ENCODE measurements around the gene VWA8. TPM values are rescaled to one million over a fixed set of nuclear protein-coding genes. Genes with fewer than 3 reads are reported as not detected.

Gene VWA8
- total RNA-seq, 5 donors from 2014 or later (not counting 1 experiment from before 2014, with no cell fraction given): 17.8 to 27.1 (median 22.9) TPM

- H3K27me3 Mint-ChIP-seq: no peaks in the 10 kb centered on the region
- ChIA-PET CTCF (no interaction called here), POLR2A (no interaction called here)
- H3K4me1 ChIP-seq (ENCODE audit: control insufficient read depth in 1 of 2, extremely low read depth in 1 of 2, insufficient read depth in 2 of 2, low read length in 2 of 2): no peaks in the 10 kb centered on the region
- no peaks in the 10 kb centered on the region for H3K9me3 Mint-ChIP-seq
- no peaks in the 10 kb centered on the region for H3K27me3 ChIP-seq (replicated peaks in 1 of 2; ENCODE audit: control insufficient read depth in 2 of 2, extremely low read depth in 1 of 2, insufficient read depth in 2 of 2, low read length in 1 of 2)
- ATAC-seq (replicated peaks in 1 of 4) (no peak), DNase-seq (no peak)
- no peak overlapping the region for H3K4me3 Mint-ChIP-seq
- H3K36me3 Mint-ChIP-seq: peaks cover 35% of the 10 kb centered on the region
- no peaks in the 10 kb centered on the region for H3K9me3 ChIP-seq
- H3K27ac Mint-ChIP-seq: no peak overlapping the region
- no peak overlapping the region for H3K27ac ChIP-seq (ENCODE audit: low read length)
- no peak overlapping the region for H3K4me3 ChIP-seq (ENCODE audit: control insufficient read depth in 1 of 2, extremely low read depth in 1 of 2, low read length in 1 of 2)
- H3K4me1 Mint-ChIP-seq: no peaks in the 10 kb centered on the region
- no peaks in the 10 kb centered on the region for H3K36me3 ChIP-seq (ENCODE audit: control insufficient read depth in 2 of 2, extremely low read depth in 1 of 2, insufficient read depth in 1 of 2, low read length in 1 of 2)
Observed at GRCh38 chr13:41791056-41791455, 169.9 kb downstream of the VWA8 start.

DNA sequence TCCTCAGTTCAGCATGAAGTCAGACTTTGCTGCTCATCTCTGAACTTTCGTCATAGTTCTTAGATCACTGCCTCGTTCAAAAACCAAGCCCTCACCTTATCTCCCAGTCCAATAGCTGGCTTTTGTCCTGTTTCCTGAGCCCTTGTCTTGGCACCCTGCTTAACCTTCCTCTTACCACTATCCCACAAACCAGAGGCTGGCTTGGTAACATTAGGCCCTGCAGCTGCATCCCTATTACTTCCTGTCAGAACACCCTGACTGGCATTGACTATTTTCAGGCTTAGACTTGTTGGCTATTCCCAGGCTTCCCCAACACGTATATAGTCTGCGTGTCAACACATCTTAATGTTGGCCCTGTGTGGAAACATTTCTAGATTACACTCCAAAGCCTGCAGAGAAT is 172.4 kb downstream of the VWA8 start:
- no peaks in the 10 kb centered on the region for H3K4me1 Mint-ChIP-seq
- ATAC-seq (replicated peaks in 1 of 4) (no peak), DNase-seq (no peak)
- CTCF ChIA-PET: no interaction called here
- POLR2A ChIA-PET: no interaction called here
- H3K27me3 Mint-ChIP-seq: no peaks in the 10 kb centered on the region
- H3K4me3 ChIP-seq (ENCODE audit: control insufficient read depth in 1 of 2, extremely low read depth in 1 of 2, low read length in 1 of 2): no peak overlapping the region
- H3K4me1 ChIP-seq (ENCODE audit: control insufficient read depth in 1 of 2, extremely low read depth in 1 of 2, insufficient read depth in 2 of 2, low read length in 2 of 2): no peaks in the 10 kb centered on the region
- H3K9me3 ChIP-seq: no peaks in the 10 kb centered on the region
- no peak overlapping the region for H3K27ac Mint-ChIP-seq
- no peaks in the 10 kb centered on the region for H3K27me3 ChIP-seq (replicated peaks in 1 of 2; ENCODE audit: control insufficient read depth in 2 of 2, extremely low read depth in 1 of 2, insufficient read depth in 2 of 2, low read length in 1 of 2)
- WGBS (ENCODE audit: insufficient coverage): 71% methylated on average over 4 of the region's 4 CpGs
- H3K9me3 Mint-ChIP-seq: no peaks in the 10 kb centered on the region
- H3K36me3 Mint-ChIP-seq: peaks cover 24% of the 10 kb centered on the region
- no peak overlapping the region for H3K4me3 Mint-ChIP-seq
- H3K27ac ChIP-seq (ENCODE audit: low read length): no peak overlapping the region
- H3K36me3 ChIP-seq (ENCODE audit: control insufficient read depth in 2 of 2, extremely low read depth in 1 of 2, insufficient read depth in 1 of 2, low read length in 1 of 2): peaks cover 0 to 3% of the 10 kb centered on the region in 2 donors

DNA sequence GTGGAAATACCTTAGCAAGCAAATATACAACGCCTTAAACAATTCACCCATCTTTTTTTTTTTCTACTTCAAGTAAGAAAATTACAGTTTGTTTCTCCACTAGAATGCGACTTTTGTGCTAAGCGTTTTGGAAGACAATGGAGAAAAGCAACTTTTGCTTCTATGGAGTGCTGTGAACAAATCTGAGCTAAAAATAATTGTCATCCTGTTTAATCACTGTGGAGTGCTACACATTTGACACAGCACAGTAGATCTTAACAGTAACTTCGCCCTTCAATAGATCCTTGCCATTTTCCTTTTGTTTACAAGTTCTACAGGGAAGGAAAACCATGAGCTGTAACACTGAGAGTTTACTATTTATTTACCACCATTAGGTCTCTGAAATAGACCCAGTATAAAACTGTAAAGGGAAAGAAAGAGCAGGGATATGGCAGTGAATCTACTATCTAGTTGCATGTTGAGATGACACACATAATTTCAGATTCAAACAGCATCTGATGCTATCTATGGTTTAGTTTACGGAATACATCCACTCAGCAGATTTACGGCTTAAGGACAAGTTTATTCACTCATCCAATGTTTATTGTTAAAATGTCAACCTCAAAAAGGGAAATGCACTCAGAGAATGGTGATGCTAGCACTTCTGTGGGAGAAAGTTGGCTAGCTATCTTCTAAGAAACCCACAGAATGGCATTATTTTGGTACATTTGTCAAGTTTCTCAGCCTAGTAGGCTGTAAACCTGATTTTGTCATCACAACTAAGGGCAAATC is 175.3 kb downstream of the VWA8 start:
- no peak overlapping the region for H3K27ac Mint-ChIP-seq
- DNase-seq (no peak), ATAC-seq (replicated peaks in 1 of 4) (no peak)
- peaks cover 24% of the 10 kb centered on the region for H3K36me3 Mint-ChIP-seq
- Histone ChIP-seq H3K27me3 (replicated peaks in 1 of 2; ENCODE audit: control insufficient read depth in 2 of 2, extremely low read depth in 1 of 2, insufficient read depth in 2 of 2, low read length in 1 of 2) (no peaks in the 10 kb centered on the region), H3K9me3 (no peaks in the 10 kb centered on the region), H3K36me3 (ENCODE audit: control insufficient read depth in 2 of 2, extremely low read depth in 1 of 2, insufficient read depth in 1 of 2, low read length in 1 of 2) (peaks cover 3 to 4% of the 10 kb centered on the region in 2 donors), H3K4me3 (ENCODE audit: control insufficient read depth in 1 of 2, extremely low read depth in 1 of 2, low read length in 1 of 2) (no peak overlapping the region), H3K27ac (ENCODE audit: low read length) (no peak overlapping the region), H3K4me1 (ENCODE audit: control insufficient read depth in 1 of 2, extremely low read depth in 1 of 2, insufficient read depth in 2 of 2, low read length in 2 of 2) (no peaks in the 10 kb centered on the region)
- WGBS (ENCODE audit: insufficient coverage): no CpG with 5 or more reads among the region's 6 CpGs
- ChIA-PET POLR2A (no interaction called here), CTCF (no interaction called here)
- no peaks in the 10 kb centered on the region for H3K27me3 Mint-ChIP-seq
- no peak overlapping the region for H3K4me3 Mint-ChIP-seq
- no peaks in the 10 kb centered on the region for H3K9me3 Mint-ChIP-seq
- H3K4me1 Mint-ChIP-seq: no peaks in the 10 kb centered on the region

- POLR2A ChIA-PET: no interaction called here
- Histone ChIP-seq H3K27ac (ENCODE audit: low read length) (no peak overlapping the region), H3K27me3 (replicated peaks in 1 of 2; ENCODE audit: control insufficient read depth in 2 of 2, extremely low read depth in 1 of 2, insufficient read depth in 2 of 2, low read length in 1 of 2) (no peaks in the 10 kb centered on the region), H3K4me1 (ENCODE audit: control insufficient read depth in 1 of 2, extremely low read depth in 1 of 2, insufficient read depth in 2 of 2, low read length in 2 of 2) (no peaks in the 10 kb centered on the region), H3K4me3 (ENCODE audit: control insufficient read depth in 1 of 2, extremely low read depth in 1 of 2, low read length in 1 of 2) (no peak overlapping the region), H3K9me3 (no peaks in the 10 kb centered on the region), H3K36me3 (ENCODE audit: control insufficient read depth in 2 of 2, extremely low read depth in 1 of 2, insufficient read depth in 1 of 2, low read length in 1 of 2) (peaks cover 7% of the 10 kb centered on the region in 2 donors)
- ATAC-seq (replicated peaks in 1 of 4) (no peak), DNase-seq (no peak)
- Mint-ChIP-seq H3K4me1 (no peaks in the 10 kb centered on the region), H3K27ac (no peak overlapping the region), H3K36me3 (peaks cover 20% of the 10 kb centered on the region), H3K4me3 (no peak overlapping the region), H3K9me3 (no peaks in the 10 kb centered on the region), H3K27me3 (no peaks in the 10 kb centered on the region)
- CTCF ChIA-PET: no interaction called here
- WGBS (ENCODE audit: insufficient coverage): no CpG with 5 or more reads among the region's 1 CpG
Observed at GRCh38 chr13:41782086-41782485, 178.8 kb downstream of the VWA8 start.

GRCh38 chr13:41780715-41781706 is 179.9 kb downstream of the VWA8 start:
- WGBS (ENCODE audit: insufficient coverage): 100% methylated on average over 1 of the region's 5 CpGs
- H3K36me3 Mint-ChIP-seq: peaks cover 18% of the 10 kb centered on the region
- H3K36me3 ChIP-seq (ENCODE audit: control insufficient read depth in 2 of 2, extremely low read depth in 1 of 2, insufficient read depth in 1 of 2, low read length in 1 of 2): peaks cover 8% of the 10 kb centered on the region in 2 donors

DNA sequence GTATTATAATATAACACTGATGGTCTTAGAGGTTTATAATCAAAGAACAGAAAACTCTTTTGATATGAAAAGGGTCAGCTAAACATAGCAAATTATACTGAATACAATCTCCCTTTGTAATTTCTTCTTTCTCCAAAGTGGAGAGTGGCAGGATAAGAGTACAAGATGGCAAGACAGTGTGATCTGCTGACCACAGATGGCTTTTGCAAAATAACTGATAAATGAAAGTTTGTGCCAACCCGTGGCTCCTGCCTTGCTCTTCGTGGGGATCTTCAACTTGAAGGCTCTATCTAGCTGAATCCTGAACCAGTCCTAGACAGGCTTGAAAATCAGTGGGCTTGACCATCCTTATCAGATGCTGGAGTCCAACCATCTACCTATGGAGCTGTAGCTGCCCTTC is 185.7 kb downstream of the VWA8 start:
- Mint-ChIP-seq H3K4me1 (no peaks in the 10 kb centered on the region), H3K27me3 (no peaks in the 10 kb centered on the region), H3K4me3 (no peak overlapping the region), H3K27ac (no peak overlapping the region), H3K36me3 (peaks cover 30% of the 10 kb centered on the region), H3K9me3 (no peaks in the 10 kb centered on the region)
- Histone ChIP-seq H3K4me1 (ENCODE audit: control insufficient read depth in 1 of 2, extremely low read depth in 1 of 2, insufficient read depth in 2 of 2, low read length in 2 of 2) (no peaks in the 10 kb centered on the region), H3K4me3 (ENCODE audit: control insufficient read depth in 1 of 2, extremely low read depth in 1 of 2, low read length in 1 of 2) (no peak overlapping the region), H3K9me3 (no peaks in the 10 kb centered on the region), H3K27ac (ENCODE audit: low read length) (no peak overlapping the region), H3K27me3 (replicated peaks in 1 of 2; ENCODE audit: control insufficient read depth in 2 of 2, extremely low read depth in 1 of 2, insufficient read depth in 2 of 2, low read length in 1 of 2) (no peaks in the 10 kb centered on the region), H3K36me3 (ENCODE audit: control insufficient read depth in 2 of 2, extremely low read depth in 1 of 2, insufficient read depth in 1 of 2, low read length in 1 of 2) (peaks cover 8 to 9% of the 10 kb centered on the region in 2 donors)
- POLR2A ChIA-PET: no interaction called here
- WGBS (ENCODE audit: insufficient coverage): 100% methylated on average over 2 of the region's 2 CpGs
- CTCF ChIA-PET: no interaction called here
- ATAC-seq (replicated peaks in 1 of 4) (no peak), DNase-seq (no peak)

More at GRCh38 chr13:41780715-41781706, 179.9 kb downstream of the VWA8 start:
- Histone ChIP-seq H3K4me1 (ENCODE audit: control insufficient read depth in 1 of 2, extremely low read depth in 1 of 2, insufficient read depth in 2 of 2, low read length in 2 of 2) (no peaks in the 10 kb centered on the region), H3K9me3 (no peaks in the 10 kb centered on the region), H3K27ac (ENCODE audit: low read length) (no peak overlapping the region), H3K4me3 (ENCODE audit: control insufficient read depth in 1 of 2, extremely low read depth in 1 of 2, low read length in 1 of 2) (no peak overlapping the region), H3K27me3 (replicated peaks in 1 of 2; ENCODE audit: control insufficient read depth in 2 of 2, extremely low read depth in 1 of 2, insufficient read depth in 2 of 2, low read length in 1 of 2) (no peaks in the 10 kb centered on the region)
- Mint-ChIP-seq H3K27me3 (no peaks in the 10 kb centered on the region), H3K9me3 (no peaks in the 10 kb centered on the region), H3K4me3 (no peak overlapping the region), H3K27ac (no peak overlapping the region), H3K4me1 (no peaks in the 10 kb centered on the region)
- CTCF ChIA-PET: no interaction called here
- DNase-seq (no peak), ATAC-seq (replicated peaks in 1 of 4) (no peak)
- POLR2A ChIA-PET: no interaction called here

All from T-cell (primary cell).